Dermis blood vessel endothelial cell (primary cell): Measurements from ENCODE around the gene CIDEC. TPM values are rescaled to one million over a fixed set of nuclear protein-coding genes. Genes with fewer than 3 reads are reported as not detected.
A peak's percentile ranks its signal among the peaks of the same experiment; 100 is the strongest.
"Not testable (repeated sequence)": the region's sequence is repeated elsewhere in the genome, so short reads cannot be mapped to it uniquely, and the experiment has no call there.

Experiments
- DNase-seq: peaks from one replicate; pipeline ENCODE4 v3.0.0; 2010
- total RNA-seq: library from RNA; depleted of rRNA; stranded (reverse); fragments of >200 nt; gene quantifications from 2 replicates; pipeline ENCODE4 v1.2.3, GENCODE V29; 2014

The CIDEC gene
- total RNA-seq, 1 donor from 2014 or later, result not detected

- DNase-seq, result not testable (repeated sequence)
Measured at GRCh38 chr3:9872067-9872466, 8.0 kb downstream of the CIDEC start.

GRCh38 chr3:9870978-9871377 is 9.1 kb downstream of the CIDEC start:
- no peak for DNase-seq

DNA sequence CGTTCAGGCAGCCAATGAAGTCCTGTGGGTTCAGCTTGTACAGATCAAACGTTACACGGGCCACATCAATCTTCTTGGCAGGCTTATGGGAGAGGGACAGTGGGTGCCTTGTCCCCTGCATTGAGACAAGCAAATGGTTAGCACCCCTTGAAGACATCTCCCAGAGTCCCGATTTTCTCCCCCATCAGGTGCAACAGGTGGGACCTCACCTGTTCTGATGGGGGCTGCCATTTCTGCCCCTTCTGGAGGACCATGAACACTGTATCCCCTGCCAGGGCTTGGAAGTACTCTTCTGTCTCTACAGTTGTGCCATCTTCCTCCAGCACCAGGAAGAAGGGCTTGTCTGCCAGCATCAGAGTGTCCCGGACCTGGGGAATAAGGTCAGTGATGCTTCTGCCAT is 10.1 kb downstream of the CIDEC start:
- no peak for DNase-seq

DNA sequence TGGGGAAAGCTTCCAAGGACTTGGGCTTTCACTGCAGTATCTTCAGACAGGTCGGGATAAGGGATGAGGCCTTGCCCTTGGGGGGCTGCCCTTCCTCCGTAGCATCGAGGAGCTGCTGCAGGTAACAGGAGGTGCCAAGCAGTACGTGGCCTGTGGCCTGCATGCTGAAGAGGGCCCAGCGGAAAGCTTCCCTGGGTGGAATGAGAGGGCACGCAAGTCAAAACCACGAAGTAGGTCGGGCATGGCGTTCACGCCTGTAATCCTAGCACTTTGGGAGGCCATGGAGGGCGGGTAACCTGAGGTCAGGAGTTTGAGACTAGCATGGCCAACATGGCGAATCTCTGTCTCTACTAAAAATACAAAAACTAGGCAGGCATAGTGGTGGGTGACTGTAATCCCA is 12.9 kb downstream of the CIDEC start:
- DNase-seq, result no peak

GRCh38 chr3:9866639-9867038 is 13.4 kb downstream of the CIDEC start:
- DNase-seq, result no peak

DNA sequence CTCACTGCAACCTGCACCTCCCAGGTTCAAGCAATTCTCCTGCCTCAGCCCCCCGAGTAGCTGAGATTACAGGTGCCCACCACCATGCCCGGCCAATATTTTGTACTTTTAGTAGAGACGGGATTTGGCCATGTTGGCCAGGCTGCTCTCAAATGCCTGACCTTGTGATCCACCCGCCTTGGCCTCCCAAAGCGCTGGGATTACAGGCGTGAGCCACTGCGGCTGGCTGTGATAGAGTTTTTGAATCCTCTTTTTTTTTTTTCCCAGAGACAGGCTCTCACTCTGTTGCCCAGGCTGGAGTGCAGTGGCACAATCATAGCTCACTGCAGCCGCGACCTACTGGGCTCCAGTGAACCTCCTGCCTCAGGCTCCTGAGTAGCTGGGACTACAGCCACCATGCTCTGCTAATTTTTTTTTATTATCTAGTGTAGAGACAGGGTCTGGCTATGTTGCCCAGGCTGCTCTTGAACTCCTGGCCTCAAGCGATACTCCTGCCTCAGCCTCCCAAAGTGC is 14.9 kb downstream of the CIDEC start:
- not testable (repeated sequence) for DNase-seq

DNA sequence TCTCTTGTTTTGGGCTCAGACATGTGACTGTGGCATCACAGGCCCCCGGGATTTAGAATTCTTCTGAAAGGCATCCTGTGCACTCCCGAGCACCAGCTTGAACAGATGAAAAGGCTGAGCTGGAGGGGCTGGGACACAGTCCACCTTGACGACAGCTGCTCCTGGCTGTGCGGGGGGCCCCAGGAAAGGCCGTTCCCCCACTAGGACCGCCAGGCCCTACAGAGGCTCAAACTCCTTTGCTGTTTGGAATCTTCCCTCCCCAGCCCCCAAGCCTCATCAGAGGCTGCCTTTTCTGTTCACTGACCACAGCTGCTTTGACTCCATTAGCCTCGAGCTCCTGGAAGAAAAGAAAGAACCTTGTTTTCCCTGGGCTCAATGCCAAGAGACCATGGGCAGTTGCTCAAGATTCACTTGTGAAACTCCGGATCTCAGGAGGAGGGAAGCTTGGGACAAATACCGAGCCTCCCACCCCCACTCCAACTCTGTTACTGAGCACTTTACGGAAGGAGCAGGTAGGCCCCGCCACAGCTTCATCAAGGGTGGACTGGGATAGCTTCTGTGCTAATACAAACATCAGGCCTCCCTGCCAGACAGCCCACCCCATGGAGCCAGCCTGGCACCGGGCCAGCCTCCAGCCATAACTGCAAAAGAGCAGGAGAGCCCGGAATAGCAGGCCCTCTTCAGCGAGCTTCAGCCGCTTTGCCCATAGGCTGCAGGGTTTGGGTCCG is 15.7 kb downstream of the CIDEC start:
- DNase-seq, result no peak

DNA sequence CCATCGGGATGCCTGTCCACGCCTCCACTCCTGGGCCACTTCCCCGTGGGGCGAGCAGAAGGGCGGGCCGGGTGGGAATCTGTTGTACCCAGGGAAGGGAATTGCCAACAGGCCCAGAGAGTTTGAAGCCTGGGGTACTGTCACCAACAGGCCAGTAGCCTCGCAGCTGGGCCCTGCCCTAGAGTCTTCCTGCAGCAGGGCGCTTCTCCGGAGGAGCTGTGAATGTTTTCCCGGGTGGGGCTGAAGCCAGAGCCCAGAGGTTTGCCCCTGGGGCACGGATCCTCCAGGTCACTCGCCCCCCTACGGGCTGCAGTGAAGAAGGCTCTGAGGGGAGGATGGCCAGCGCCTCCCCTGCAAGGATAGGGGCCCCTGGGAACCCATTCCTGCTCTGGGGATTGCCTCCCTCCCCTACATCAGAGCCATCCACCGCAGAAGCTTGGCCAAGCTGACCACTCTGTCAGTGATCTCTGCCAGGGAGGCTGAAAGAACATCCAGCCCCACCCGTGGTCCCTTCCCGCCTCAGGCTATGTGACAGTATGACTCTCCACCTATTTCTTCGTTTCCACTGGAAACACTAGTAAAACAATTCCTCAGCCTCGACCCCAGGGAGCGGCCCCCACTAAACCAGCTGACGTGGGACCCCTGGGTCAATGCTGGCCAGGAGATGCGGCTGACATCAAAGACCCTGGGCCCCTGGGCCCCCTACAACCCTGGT is 16.8 kb downstream of the CIDEC start:
- no peak for DNase-seq

- peak; percentile 54 for DNase-seq
Measured at GRCh38 chr3:9862391-9863057, 17.5 kb downstream of the CIDEC start.

- no peak for DNase-seq
Measured at GRCh38 chr3:9861626-9862130, 18.4 kb downstream of the CIDEC start.

DNA sequence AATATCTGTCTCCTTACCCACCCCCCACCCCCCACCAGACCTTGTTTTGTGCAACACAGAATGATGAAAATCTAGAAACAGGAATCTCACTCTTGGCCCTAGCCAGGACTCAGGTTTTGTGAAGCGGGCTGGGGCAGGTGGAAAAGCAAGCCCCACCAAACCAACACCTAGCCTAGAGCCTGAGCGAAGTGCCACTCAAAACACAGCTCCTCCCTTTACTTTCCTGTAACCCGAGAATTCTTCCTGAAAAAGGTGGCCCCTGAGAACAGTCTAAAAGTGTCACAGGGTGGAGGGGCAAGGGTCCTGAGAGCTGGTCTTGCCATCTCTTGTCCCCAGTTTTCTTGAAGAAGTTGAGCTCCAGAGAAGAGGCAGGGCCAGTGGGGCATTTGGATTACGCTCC is 18.9 kb downstream of the CIDEC start:
- no peak for DNase-seq

DNA sequence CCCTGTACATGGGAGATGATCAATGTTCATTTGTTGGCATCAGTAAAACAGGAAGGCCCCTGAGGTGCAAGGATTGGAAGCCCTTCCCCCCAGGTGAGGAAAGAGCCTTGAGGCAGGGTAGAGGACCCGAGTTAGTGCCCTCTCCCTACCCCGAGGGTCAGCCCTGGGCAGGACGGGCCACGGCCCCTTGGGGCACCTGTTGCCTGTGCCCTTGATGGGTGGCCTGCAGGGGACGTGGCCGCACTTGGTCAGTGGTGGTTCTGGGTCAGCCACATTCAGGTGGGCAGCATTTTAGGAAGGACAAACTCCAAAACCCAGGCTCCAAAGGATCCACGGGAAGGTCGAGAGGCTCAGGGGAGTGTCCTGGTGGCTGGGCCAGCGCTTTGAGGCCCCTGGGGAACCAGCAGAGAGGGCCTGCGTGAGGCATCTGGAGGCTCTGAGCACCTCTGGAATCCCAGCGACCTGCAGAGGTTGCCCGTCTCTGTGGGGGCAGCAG is 20.5 kb downstream of the CIDEC start:
- DNase-seq, result no peak

GRCh38 chr3:9855594-9855993 is 24.5 kb downstream of the CIDEC start:
- no peak for DNase-seq

- DNase-seq, result not testable (repeated sequence)
Measured at GRCh38 chr3:9854291-9854940, 25.6 kb downstream of the CIDEC start.

DNA sequence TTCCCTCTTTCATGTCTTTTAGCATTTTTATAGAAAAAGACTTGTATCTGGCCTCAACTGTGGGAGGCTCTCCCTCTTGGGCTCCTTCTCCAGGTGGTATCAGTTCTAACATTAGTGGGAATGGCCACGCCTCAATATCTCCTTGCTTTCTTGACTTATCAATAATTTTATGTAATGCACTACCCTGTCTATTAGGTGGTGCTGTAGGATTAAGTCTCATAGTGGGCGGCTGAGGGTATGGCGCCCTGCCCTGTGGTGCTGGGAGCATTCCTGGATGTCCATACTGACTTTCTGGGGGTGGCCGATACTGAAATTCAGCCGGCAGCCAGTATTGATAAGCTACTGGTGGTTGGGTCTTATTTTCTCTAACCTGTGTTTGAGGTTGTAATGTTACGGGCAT is 27.5 kb downstream of the CIDEC start:
- no peak for DNase-seq

GRCh38 chr3:9851926-9852325 is 28.1 kb downstream of the CIDEC start:
- DNase-seq, result not testable (repeated sequence)

- DNase-seq, result not testable (repeated sequence)
Measured at GRCh38 chr3:9851383-9851782, 28.7 kb downstream of the CIDEC start.

DNA sequence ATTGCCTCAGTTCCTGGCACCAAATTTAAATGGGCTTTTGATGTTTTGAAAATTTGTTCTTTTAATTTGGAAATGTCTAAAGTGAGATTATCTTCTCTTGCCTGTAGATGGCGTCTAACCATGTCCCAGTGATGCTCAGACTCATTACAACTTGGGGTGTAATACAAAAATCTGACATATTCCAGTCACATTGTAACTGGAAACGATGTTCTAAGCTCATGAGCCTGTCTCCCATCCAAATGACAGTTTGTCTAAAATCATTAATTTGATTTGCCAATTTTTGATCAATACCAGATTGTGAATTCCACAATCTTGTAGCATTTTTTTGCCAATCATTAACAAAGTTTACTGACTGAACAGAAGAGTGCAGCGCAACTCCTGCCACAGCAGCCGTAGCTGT is 31.2 kb downstream of the CIDEC start:
- peak; percentile 56 for DNase-seq

GRCh38 chr3:9847870-9848269 is 32.2 kb downstream of the CIDEC start:
- DNase-seq, result not testable (repeated sequence)

DNA sequence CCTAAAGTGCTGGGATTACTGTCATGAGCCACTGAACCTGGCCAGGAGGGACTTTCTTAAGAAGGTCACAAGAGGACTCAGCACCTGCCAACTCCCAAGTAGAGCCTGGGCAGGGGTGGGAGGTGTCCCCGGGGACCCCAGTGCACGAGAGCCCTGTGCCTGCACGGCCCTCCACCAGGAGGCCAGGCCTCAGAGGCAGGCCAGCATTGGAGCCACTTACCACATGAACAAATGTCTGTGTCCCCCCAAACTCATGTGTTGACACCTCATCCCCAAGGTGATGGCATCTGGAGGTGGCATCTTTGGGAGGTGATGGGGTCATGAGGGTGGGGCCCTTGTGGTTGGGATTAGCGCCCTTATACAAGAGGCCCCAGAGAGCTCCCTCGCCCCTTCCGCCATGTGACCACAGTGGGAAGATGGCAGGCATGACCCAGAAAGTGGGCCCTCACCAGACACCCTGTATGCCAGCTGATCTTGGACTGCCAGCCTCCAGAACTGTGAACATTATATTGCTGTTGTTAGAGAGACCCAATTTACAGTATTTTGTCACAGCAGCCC is 33.0 kb downstream of the CIDEC start:
- DNase-seq, result no peak

DNA sequence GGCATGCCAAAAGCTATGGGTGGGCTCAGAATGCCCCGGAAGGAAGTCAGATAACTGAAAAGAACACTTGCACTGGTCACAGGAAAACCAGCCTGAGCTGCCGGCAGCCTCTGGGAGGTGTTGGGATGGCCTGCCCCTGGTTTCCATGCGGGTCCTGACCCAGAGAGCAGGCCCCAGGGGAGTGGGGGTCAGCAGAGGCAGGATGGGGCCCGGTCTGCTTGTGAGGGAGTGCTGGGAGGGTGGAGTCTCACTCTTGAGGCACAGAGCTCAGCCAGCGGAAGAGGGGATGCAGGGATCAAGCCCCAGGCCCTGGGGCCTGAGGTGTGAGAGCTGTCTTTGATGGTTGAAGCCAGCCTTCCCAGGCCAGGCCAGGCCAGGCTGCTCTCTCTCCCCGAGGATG is 33.8 kb downstream of the CIDEC start:
- DNase-seq, result no peak
